H1 (cell line): ENCODE results near the gene CADPS.

ENCODE experiments used
- EP300 ChIP-seq, 2 experiments: IDR thresholded peaks; 1 replicate in 1 of 2; 2 replicates in 1 of 2; pipeline ENCODE4 v1.6.1; 2011 to 2012; ENCODE audit warnings: low read depth in 2 of 2, low read length in 2 of 2, mild to moderate bottlenecking in 2 of 2, borderline replicate concordance in 1 of 2, inconsistent platforms in 1 of 2, moderate library complexity in 1 of 2
- EZH2 ChIP-seq: fragments of 200-600 bp; sonication (generic); IDR thresholded peaks from 2 replicates; pipeline ENCODE4 v1.7.1; 2012; ENCODE audit warnings: low read depth, mild to moderate bottlenecking, moderate library complexity, low read length, inconsistent platforms; ENCODE audit not compliant: severe bottlenecking
- SP1 ChIP-seq: IDR thresholded peaks from 2 replicates; pipeline ENCODE4 v1.6.1; 2011; ENCODE audit warnings: low read depth, low read length
- SP4 ChIP-seq: IDR thresholded peaks from 2 replicates; pipeline ENCODE4 v1.6.1; 2012; ENCODE audit warnings: low read length, inconsistent platforms
- SRF ChIP-seq: IDR thresholded peaks from 2 replicates; pipeline ENCODE4 v1.6.1; 2011; ENCODE audit warnings: mild to moderate bottlenecking, low read depth, low read length, moderate library complexity

DNA sequence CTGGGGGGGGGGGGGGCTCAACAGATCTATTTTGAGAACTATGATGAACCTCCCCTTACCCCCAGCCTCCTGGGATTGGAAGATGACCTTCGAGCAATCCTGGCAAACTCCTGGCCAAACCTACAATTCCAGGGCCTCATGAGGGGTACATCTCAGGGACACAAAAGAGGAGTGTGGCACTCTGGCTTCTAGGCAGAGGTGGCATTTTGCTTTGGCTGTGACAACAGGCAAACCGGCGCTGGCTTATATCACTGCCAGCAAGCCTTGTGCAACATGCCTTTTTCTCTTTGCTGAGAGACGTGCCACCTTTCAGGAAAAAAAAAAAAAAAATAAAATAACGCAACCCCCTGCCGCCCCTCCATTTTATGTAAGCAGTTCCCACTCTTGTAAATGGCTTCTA, 470.1 kb downstream of the CADPS start:
- TF ChIP-seq SRF (no peak), EZH2 (no peak), SP1 (no peak), EP300 (IDR thresholded peaks at IDR 0.05; ENCODE audit: borderline replicate concordance in 1 of 2, low read depth in 2 of 2, low read length in 2 of 2) (no peak), SP4 (no peak)
